ENCODE results near the gene MACROH2A1.

DNA sequence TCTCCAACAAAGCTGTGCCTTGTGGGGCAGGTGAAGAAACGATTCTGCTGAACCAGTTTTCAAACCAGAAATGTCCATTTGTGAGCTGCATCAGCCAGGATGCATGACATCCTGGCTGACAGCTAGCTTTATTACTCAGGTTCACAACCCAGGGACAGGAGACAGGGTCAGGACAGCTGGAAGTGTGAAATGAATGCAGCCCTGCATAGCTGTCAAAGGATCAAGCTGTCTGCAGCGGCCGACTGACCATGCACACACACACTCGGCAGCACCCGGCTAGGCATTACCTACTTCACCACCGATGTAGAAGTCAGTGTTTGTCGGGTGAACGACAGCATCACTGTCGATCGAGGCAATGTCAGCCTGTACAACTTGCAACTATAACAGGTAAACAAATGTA lies 48.5 kb downstream of the MACROH2A1 start:
- TF ChIP-seq, protein P1, sequence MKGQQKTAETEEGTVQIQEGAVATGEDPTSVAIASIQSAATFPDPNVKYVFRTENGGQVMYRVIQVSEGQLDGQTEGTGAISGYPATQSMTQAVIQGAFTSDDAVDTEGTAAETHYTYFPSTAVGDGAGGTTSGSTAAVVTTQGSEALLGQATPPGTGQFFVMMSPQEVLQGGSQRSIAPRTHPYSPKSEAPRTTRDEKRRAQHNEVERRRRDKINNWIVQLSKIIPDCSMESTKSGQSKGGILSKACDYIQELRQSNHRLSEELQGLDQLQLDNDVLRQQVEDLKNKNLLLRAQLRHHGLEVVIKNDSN (IDR thresholded peaks at IDR 0.05), result no peak
- TF ChIP-seq EP300 (IDR thresholded peaks at IDR 0.05; ENCODE audit: borderline replicate concordance) (no peak), TAF1 (IDR thresholded peaks at IDR 0.05; ENCODE audit: low read depth) (no peak), RAD21 (IDR thresholded peaks at IDR 0.05; ENCODE audit: low read depth) (no peak), NFIC (IDR thresholded peaks at IDR 0.05) (no peak)
- TF ChIP-seq, protein P2, sequence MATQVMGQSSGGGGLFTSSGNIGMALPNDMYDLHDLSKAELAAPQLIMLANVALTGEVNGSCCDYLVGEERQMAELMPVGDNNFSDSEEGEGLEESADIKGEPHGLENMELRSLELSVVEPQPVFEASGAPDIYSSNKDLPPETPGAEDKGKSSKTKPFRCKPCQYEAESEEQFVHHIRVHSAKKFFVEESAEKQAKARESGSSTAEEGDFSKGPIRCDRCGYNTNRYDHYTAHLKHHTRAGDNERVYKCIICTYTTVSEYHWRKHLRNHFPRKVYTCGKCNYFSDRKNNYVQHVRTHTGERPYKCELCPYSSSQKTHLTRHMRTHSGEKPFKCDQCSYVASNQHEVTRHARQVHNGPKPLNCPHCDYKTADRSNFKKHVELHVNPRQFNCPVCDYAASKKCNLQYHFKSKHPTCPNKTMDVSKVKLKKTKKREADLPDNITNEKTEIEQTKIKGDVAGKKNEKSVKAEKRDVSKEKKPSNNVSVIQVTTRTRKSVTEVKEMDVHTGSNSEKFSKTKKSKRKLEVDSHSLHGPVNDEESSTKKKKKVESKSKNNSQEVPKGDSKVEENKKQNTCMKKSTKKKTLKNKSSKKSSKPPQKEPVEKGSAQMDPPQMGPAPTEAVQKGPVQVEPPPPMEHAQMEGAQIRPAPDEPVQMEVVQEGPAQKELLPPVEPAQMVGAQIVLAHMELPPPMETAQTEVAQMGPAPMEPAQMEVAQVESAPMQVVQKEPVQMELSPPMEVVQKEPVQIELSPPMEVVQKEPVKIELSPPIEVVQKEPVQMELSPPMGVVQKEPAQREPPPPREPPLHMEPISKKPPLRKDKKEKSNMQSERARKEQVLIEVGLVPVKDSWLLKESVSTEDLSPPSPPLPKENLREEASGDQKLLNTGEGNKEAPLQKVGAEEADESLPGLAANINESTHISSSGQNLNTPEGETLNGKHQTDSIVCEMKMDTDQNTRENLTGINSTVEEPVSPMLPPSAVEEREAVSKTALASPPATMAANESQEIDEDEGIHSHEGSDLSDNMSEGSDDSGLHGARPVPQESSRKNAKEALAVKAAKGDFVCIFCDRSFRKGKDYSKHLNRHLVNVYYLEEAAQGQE (IDR thresholded peaks at IDR 0.05; ENCODE audit: low read depth), result no peak

Data from Ishikawa (cell line).